Adrenal gland (tissue), 12 donors: ENCODE results near the gene SEMA3A. TPM values are rescaled to one million over a fixed set of nuclear protein-coding genes. Genes with fewer than 3 reads are reported as not detected.

Experiments used
- DNase-seq, 7 donors: peaks; one replicate each; pipeline ENCODE4 v3.0.0-alpha.2; 2019 to 2020
- H3K27ac ChIP-seq, 5 donors: fragments of 200-600 bp; sonication (generic) in 4 of 5; 1 replicate in 3 of 5; 2 replicates in 2 of 5; pipeline versions ENCODE4 v1.5.1 to v1.8.0; 2016 to 2020; ENCODE audit warnings: mild to moderate bottlenecking in 1 of 5
- H3K27me3 ChIP-seq: fragments of 200-600 bp; 2 replicates; pipeline ENCODE4 v1.8.0; 2021
- H3K36me3 ChIP-seq, 2 donors: fragments of 200-600 bp; replicated peaks in 1 of 2; 1 replicate in 1 of 2; 2 replicates in 1 of 2; pipeline versions ENCODE4 v1.5.1 to v1.8.0; 2018 to 2022
- H3K4me1 ChIP-seq, 2 donors: fragments of 200-600 bp; replicated peaks in 1 of 2; 1 replicate in 1 of 2; 2 replicates in 1 of 2; pipeline versions ENCODE4 v1.5.1 to v1.8.0; 2018 to 2021
- H3K4me3 ChIP-seq, 4 donors: fragments of 200-600 bp; sonication (generic) in 3 of 4; one replicate each; pipeline ENCODE4 v1.5.1; 2016 to 2018
- H3K9me3 ChIP-seq, 3 donors: fragments of 200-600 bp; sonication (generic) in 1 of 3; replicated peaks in 1 of 3; 1 replicate in 2 of 3; 2 replicates in 1 of 3; pipeline versions ENCODE4 v1.5.1 to v1.8.0; 2016 to 2021
- POLR2A ChIP-seq, 2 donors: fragments of 450-650 bp; IDR thresholded peaks; one replicate each; pipeline ENCODE4 v1.6.1; 2017; ENCODE audit warnings: antibody characterized with exemption in 2 of 2, mild to moderate bottlenecking in 2 of 2, moderate library complexity in 1 of 2
- WGBS, 4 donors: extraction: QIAGEN DNeasy Blood & Tissue Kit in 2 of 4; methylation state at CpG; one replicate each; pipeline versions ENCODE4 v1.1.5 to v1.1.7; 2013 to 2017; 5-methylcytosine and 5-hydroxymethylcytosine counted together
- intact Hi-C, 2 donors: fragments of 100-400 bp; cut with DNase I; formaldehyde crosslinking; loops; one replicate each; pipeline versions ENCODE4 v1.14.1 to v1.15.0; 2022 to 2023
- polyA plus RNA-seq, 3 donors: library from polyadenylated mRNA; stranded (reverse); fragments of 200-250 nt in 2 of 3; fragments of 350-450 nt in 1 of 3; fragmentation: Illumina TruSeq in 1 of 3; extraction: RNeasy Lipid Tissue Mini Kit (QIAGEN cat#74804) in 1 of 3; gene quantifications; one replicate each; pipeline ENCODE4 v1.2.3, GENCODE V29; 2013 to 2014
- total RNA-seq, 9 donors: library from RNA; depleted of rRNA in 4 of 9; stranded (reverse); fragments of >200 nt in 4 of 9; fragments of 120-200 nt in 1 of 9; fragmentation: NEBNext Ultra II Directional in 1 of 9; extraction: Animal tissue kit (Norgen Biotek cat#: 25700) in 1 of 9; gene quantifications; one replicate each; pipeline versions ENCODE4 v1.1.0 to v1.2.4, GENCODE V29; 2013 to 2023
- TF ChIP-seq, protein P1 (sequence below), 6 experiments: fragments of 450-650 bp in 4 of 6; fragments of 200-600 bp in 2 of 6; sonication (generic) in 1 of 6; IDR thresholded peaks; 1 replicate in 5 of 6; 2 replicates in 1 of 6; pipeline versions ENCODE4 v1.5.1 to v1.8.0; 2016 to 2021; ENCODE audit warnings: antibody characterized with exemption in 6 of 6, mild to moderate bottlenecking in 2 of 6, moderate library complexity in 1 of 6
- donor health status: healthy with polysubstance abuse.
- donor health status: Bipolar disorder and iron deficiency.
- donor health status: DM: yes; HTN: yes; CAD: no.
- donor health status: DM: no; HTN: no; CAD: no.
- donor health status: DM: no; HTN: no; CAD: no.
- donor health status: DM: yes; HTN: yes; CAD: no.

Gene SEMA3A
- total and polyA plus RNA-seq, 12 donors, result 0.24 to 17.5 (median 1.2) TPM

DNA sequence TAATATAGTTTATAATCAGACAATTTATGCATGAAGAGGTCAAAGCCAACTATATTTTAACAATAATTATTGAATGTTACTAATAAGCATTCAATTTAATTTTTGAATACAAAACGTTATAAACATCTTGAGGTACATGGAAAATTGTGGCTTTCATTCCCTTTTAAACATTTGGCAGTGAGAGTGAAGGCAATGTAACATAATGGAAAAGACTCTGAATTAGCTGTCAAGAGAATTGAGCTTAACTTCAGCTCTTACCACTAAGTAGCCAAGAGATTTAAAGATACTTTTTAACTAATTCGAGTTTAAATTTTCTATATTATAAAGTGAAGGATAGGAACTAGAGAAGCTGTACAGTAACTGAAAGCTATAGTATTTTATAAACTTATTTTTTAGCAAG lies 98.6 kb downstream of the SEMA3A start:
- no peak overlapping the region for H3K27ac ChIP-seq
- no peaks in the 10 kb centered on the region for H3K36me3 ChIP-seq
- WGBS, 4 donors, result 51 to 66% (median 60%) methylated on average over 2 of the region's 2 CpGs
- no peaks in the 10 kb centered on the region for H3K27me3 ChIP-seq
- intact Hi-C loops, result no loop called here
- TF ChIP-seq, protein P1, sequence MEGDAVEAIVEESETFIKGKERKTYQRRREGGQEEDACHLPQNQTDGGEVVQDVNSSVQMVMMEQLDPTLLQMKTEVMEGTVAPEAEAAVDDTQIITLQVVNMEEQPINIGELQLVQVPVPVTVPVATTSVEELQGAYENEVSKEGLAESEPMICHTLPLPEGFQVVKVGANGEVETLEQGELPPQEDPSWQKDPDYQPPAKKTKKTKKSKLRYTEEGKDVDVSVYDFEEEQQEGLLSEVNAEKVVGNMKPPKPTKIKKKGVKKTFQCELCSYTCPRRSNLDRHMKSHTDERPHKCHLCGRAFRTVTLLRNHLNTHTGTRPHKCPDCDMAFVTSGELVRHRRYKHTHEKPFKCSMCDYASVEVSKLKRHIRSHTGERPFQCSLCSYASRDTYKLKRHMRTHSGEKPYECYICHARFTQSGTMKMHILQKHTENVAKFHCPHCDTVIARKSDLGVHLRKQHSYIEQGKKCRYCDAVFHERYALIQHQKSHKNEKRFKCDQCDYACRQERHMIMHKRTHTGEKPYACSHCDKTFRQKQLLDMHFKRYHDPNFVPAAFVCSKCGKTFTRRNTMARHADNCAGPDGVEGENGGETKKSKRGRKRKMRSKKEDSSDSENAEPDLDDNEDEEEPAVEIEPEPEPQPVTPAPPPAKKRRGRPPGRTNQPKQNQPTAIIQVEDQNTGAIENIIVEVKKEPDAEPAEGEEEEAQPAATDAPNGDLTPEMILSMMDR (IDR thresholded peaks at IDR 0.05), result no peak
- TF ChIP-seq POLR2A (IDR thresholded peaks at IDR 0.05), result no peak
- no peak overlapping the region for H3K4me3 ChIP-seq
- peaks cover 0 to 6% (median 0%) of the 10 kb centered on the region in 3 donors for H3K9me3 ChIP-seq
- no peak for DNase-seq
- H3K4me1 ChIP-seq, result no peaks in the 10 kb centered on the region

DNA sequence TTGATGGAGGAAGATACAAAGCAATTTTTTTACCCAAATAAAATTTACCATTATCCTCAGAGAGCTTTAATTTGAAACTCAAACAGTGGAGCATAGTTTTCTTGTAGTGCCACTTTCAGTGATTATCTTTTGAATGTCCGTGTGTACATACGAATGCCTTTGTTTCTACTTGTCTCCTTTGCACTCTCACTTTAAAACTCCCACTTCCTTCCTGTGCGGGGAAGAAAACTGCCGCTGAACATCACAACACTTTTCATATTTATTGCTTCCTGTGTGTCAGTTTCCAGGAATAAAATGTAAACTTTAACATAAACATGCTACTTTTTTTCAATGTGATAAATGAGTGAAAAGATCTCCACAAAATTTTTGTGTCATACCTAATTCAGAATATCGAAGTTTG lies 102.4 kb downstream of the SEMA3A start:
- H3K36me3 ChIP-seq, result no peaks in the 10 kb centered on the region
- H3K4me1 ChIP-seq, result no peaks in the 10 kb centered on the region
- TF ChIP-seq POLR2A (IDR thresholded peaks at IDR 0.05), result no peak
- TF ChIP-seq, protein P1 (IDR thresholded peaks at IDR 0.05), result no peak
- peaks cover 0 to 6% (median 0%) of the 10 kb centered on the region in 3 donors for H3K9me3 ChIP-seq
- DNase-seq, result no peak
- intact Hi-C loops, result no loop called here
- no peak overlapping the region for H3K27ac ChIP-seq
- H3K27me3 ChIP-seq, result no peaks in the 10 kb centered on the region
- H3K4me3 ChIP-seq, result no peak overlapping the region
- 26 to 36% (median 32%) methylated on average over 5 of the region's 5 CpGs for WGBS, 4 donors

DNA sequence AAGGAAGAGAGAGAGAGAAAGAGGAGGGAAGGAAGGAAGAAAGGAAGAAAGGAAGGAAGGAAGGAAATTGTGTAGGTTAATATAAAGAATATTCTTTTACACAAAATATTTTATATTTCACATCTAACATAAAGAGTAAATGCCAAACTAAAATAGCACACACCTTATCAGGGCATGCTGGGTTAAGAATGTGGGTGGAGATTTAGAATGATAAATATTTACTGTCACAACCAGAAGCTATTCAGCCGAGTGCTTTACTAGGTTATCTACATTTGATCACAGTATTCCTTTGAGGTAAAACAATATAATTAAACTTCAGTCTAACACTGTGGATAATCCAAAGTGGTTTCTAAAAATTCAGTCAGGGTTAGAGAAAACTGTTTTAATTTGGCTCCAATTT lies 103.3 kb downstream of the SEMA3A start:
- H3K4me1 ChIP-seq, result no peaks in the 10 kb centered on the region
- no peaks in the 10 kb centered on the region for H3K36me3 ChIP-seq
- H3K27ac ChIP-seq, result no peak overlapping the region
- H3K9me3 ChIP-seq, result peaks cover 0 to 6% (median 0%) of the 10 kb centered on the region in 3 donors
- no peak for TF ChIP-seq POLR2A (IDR thresholded peaks at IDR 0.05)
- TF ChIP-seq, protein P1 (IDR thresholded peaks at IDR 0.05), result no peak
- 24 to 43% (median 27%) methylated on average over 1 of the region's 1 CpG for WGBS, 4 donors
- H3K27me3 ChIP-seq, result no peaks in the 10 kb centered on the region
- H3K4me3 ChIP-seq, result no peak overlapping the region
- intact Hi-C loops, result no loop called here
- no peak for DNase-seq

DNA sequence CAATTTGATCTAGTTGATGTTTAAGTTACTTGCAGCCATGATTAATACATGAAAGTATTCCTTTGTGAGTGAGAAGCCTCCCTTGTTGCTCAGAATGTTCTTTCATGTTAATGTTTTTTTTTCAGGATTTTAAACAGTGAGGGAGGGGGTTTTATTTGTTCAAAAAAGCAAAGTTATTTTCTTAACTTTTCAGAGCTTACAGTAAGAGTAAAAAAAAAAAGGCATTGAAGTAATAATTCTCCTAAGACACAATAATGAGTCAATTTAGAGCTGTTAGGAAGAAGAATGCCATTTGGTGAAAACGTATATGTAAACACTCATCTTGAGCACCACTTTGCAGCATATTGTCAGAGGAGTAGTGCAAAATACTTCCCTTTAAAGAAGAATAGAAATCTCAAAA lies 105.8 kb downstream of the SEMA3A start:
- H3K9me3 ChIP-seq, result peaks cover 0 to 6% (median 0%) of the 10 kb centered on the region in 3 donors
- H3K27ac ChIP-seq, result no peak overlapping the region
- intact Hi-C loops, result no loop called here
- no peaks in the 10 kb centered on the region for H3K36me3 ChIP-seq
- H3K27me3 ChIP-seq, result no peaks in the 10 kb centered on the region
- H3K4me3 ChIP-seq, result no peak overlapping the region
- H3K4me1 ChIP-seq, result no peaks in the 10 kb centered on the region
- TF ChIP-seq, protein P1 (IDR thresholded peaks at IDR 0.05), result no peak
- TF ChIP-seq POLR2A (IDR thresholded peaks at IDR 0.05), result no peak
- no peak for DNase-seq
- WGBS, 4 donors, result 44 to 50% (median 47%) methylated on average over 1 of the region's 1 CpG
